ENCODE data around the gene NDST1. TPM values are rescaled to one million over a fixed set of nuclear protein-coding genes. Genes with fewer than 3 reads are reported as not detected.

Gene NDST1
- polyA plus RNA-seq, 4 donors = 7.4 to 44.5 (median 21.0) TPM

DNA sequence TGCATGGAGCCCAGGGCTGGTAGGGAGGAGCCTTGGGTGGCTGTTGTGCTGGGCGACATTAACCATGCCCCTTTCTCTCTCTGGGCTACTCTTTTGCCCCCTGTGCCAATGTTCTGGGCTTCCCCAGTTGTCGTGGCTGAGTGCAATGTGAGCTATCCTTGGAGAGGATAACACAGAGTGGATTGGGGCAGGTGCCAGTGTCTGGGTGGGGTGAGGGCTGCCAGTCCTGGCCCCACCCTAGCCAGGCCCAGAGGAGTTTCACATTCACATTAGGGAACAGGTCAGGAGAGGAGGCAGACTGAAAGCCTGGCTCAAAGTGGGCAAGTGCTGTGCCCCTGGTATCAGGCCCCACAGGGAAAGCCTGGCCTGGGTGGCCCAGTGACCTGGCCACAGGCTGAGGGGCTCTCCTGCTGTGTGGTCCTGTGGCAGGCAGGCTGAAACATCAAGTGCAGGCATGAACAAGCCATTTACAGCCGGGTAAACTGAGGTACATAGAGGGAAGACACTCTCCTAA, 7.5 kb upstream of the NDST1 start:
- DNase-seq = peak in 1 of 2 donors; percentile 47
- Histone ChIP-seq H3K27me3 (ENCODE audit: control insufficient read depth in 3 of 3, insufficient read depth in 3 of 3, low read length in 3 of 3) (no peaks in the 10 kb centered on the region), H3K36me3 (ENCODE audit: control insufficient read depth in 3 of 3, insufficient read depth in 2 of 3, low read depth in 1 of 3, low read length in 3 of 3) (peaks cover 0 to 78% (median 0%) of the 10 kb centered on the region in 3 donors), H3K27ac (ENCODE audit: low read depth in 1 of 3, low read length in 2 of 3) (no peak overlapping the region), H3K4me1 (ENCODE audit: control insufficient read depth in 3 of 3, insufficient read depth in 2 of 3, low read depth in 1 of 3, low read length in 2 of 3) (peaks cover 12 to 39% (median 25%) of the 10 kb centered on the region in 3 donors), H3K4me3 (ENCODE audit: low read depth in 1 of 3, low read length in 3 of 3) (no peak overlapping the region), H3K9me3 (ENCODE audit: control insufficient read depth in 2 of 2, insufficient read depth in 1 of 2, low read depth in 1 of 2, low read length in 1 of 2) (no peaks in the 10 kb centered on the region)
- WGBS, 3 donors = 46 to 51% (median 50%) methylated on average over 3 of the region's 3 CpGs
- no peak for FAIRE-seq

DNA sequence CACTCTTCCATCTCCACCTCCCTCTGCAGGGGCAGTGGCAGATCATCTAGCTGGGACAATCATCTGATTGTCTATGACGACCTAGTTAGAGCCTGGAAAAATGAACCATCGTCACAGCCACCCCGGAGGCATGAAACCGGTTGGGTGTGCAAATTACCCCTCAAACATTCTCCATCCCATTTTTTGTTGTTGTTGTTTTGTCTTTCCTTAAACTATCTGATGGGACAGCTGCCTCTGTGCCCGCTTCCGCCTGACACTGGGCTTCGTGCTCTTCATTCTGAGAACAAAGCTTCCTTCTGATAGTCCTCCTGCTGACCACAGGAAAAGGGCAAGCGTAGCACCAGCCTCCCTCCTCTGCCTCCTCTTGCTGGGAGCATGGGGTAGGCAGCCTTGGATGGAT, 7.0 kb upstream of the NDST1 start:
- no peak for DNase-seq
- Histone ChIP-seq H3K9me3 (ENCODE audit: control insufficient read depth in 2 of 2, insufficient read depth in 1 of 2, low read depth in 1 of 2, low read length in 1 of 2) (no peaks in the 10 kb centered on the region), H3K4me1 (ENCODE audit: control insufficient read depth in 3 of 3, insufficient read depth in 2 of 3, low read depth in 1 of 3, low read length in 2 of 3) (peaks cover 12 to 39% (median 25%) of the 10 kb centered on the region in 3 donors), H3K27ac (ENCODE audit: low read depth in 1 of 3, low read length in 2 of 3) (no peak overlapping the region), H3K4me3 (ENCODE audit: low read depth in 1 of 3, low read length in 3 of 3) (no peak overlapping the region), H3K36me3 (ENCODE audit: control insufficient read depth in 3 of 3, insufficient read depth in 2 of 3, low read depth in 1 of 3, low read length in 3 of 3) (peaks cover 0 to 80% (median 0%) of the 10 kb centered on the region in 3 donors), H3K27me3 (ENCODE audit: control insufficient read depth in 3 of 3, insufficient read depth in 3 of 3, low read length in 3 of 3) (no peaks in the 10 kb centered on the region)
- 77 to 86% (median 79%) methylated on average over 8 of the region's 8 CpGs for WGBS, 3 donors
- no peak for FAIRE-seq

DNA sequence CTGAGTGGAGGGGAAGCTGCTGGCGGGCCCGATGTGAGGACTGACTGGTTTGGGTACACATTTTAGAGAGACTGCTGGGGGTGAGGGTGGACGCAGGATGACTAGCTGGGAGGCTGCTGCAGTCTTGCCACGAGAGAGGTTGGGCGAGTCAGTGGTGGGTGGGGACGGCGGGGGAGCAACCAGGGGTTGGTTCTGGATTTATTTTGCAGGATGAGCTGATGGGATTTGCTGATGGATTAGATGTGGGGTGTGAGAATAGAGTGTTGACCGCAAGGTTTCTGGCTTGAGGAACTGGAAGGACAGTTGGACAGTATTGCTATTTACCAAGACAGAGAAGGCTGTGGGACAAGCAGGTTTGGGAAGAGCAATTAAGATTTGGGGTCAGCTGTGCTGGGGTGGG, 5.8 kb upstream of the NDST1 start:
- H3K9me3 ChIP-seq (ENCODE audit: control insufficient read depth in 2 of 2, insufficient read depth in 1 of 2, low read depth in 1 of 2, low read length in 1 of 2) = no peaks in the 10 kb centered on the region
- 75 to 83% (median 78%) methylated on average over 8 of the region's 8 CpGs for WGBS, 3 donors
- H3K36me3 ChIP-seq (ENCODE audit: control insufficient read depth in 3 of 3, insufficient read depth in 2 of 3, low read depth in 1 of 3, low read length in 3 of 3) = peaks cover 0 to 80% (median 0%) of the 10 kb centered on the region in 3 donors
- no peak for FAIRE-seq
- H3K27me3 ChIP-seq (ENCODE audit: control insufficient read depth in 3 of 3, insufficient read depth in 3 of 3, low read length in 3 of 3) = no peaks in the 10 kb centered on the region
- H3K4me1 ChIP-seq (ENCODE audit: control insufficient read depth in 3 of 3, insufficient read depth in 2 of 3, low read depth in 1 of 3, low read length in 2 of 3) = peaks cover 12 to 41% (median 31%) of the 10 kb centered on the region in 3 donors
- H3K27ac ChIP-seq (ENCODE audit: low read depth in 1 of 3, low read length in 2 of 3) = no peak overlapping the region
- no peak overlapping the region for H3K4me3 ChIP-seq (ENCODE audit: low read depth in 1 of 3, low read length in 3 of 3)
- no peak for DNase-seq

DNA sequence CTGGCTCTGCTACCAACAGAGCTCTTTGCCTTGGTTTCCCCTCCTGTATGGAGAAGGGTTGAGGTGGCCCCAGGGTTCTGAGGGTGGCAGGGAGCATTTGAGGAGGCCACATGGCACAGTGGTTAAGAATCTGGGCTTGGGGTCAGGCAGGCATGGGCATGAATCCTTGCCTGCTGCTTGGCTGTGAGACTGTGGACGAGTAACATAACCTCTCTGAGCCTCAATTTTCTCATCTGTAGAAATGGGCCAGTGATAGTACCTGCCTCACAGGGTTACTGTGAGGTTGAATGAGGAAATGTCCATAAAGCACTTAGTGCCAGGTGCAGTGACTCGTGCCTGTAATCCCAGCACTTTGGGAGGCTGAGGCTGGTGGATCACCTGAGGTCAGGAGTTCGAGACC, 5.1 kb upstream of the NDST1 start:
- DNase-seq (no peak), FAIRE-seq (no peak)
- Histone ChIP-seq H3K36me3 (ENCODE audit: control insufficient read depth in 3 of 3, insufficient read depth in 2 of 3, low read depth in 1 of 3, low read length in 3 of 3) (peaks cover 0 to 79% (median 0%) of the 10 kb centered on the region in 3 donors), H3K27ac (ENCODE audit: low read depth in 1 of 3, low read length in 2 of 3) (no peak overlapping the region), H3K27me3 (ENCODE audit: control insufficient read depth in 3 of 3, insufficient read depth in 3 of 3, low read length in 3 of 3) (no peaks in the 10 kb centered on the region), H3K4me3 (ENCODE audit: low read depth in 1 of 3, low read length in 3 of 3) (no peak overlapping the region), H3K4me1 (ENCODE audit: control insufficient read depth in 3 of 3, insufficient read depth in 2 of 3, low read depth in 1 of 3, low read length in 2 of 3) (peaks cover 15 to 41% (median 37%) of the 10 kb centered on the region in 3 donors), H3K9me3 (ENCODE audit: control insufficient read depth in 2 of 2, insufficient read depth in 1 of 2, low read depth in 1 of 2, low read length in 1 of 2) (no peaks in the 10 kb centered on the region)
- WGBS, 3 donors = 65 to 93% (median 88%) methylated on average over 3 of the region's 3 CpGs

DNA sequence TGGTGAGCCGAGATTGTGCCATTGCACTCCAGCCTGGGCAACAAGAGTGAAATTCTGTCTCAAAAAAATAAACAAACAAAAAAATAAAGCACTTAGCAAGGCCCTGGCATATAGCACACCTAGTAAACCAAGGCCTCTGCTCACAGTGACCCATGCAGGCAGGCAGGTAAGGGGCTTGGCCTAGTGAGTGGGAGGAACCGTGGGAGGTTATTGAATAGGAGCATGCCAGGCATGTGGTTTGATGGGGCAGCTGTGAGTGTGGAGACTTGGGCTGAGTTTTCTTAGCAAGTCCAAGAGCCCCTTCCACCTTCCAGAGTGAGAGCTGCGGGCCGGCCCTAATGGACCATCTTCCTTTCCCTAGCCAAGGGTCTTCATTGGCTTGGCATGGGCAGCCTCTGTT, 4.5 kb upstream of the NDST1 start:
- DNase-seq = no peak
- H3K27me3 ChIP-seq (ENCODE audit: control insufficient read depth in 3 of 3, insufficient read depth in 3 of 3, low read length in 3 of 3) = no peaks in the 10 kb centered on the region
- 84 to 95% (median 89%) methylated on average over 4 of the region's 4 CpGs for WGBS, 3 donors
- H3K36me3 ChIP-seq (ENCODE audit: control insufficient read depth in 3 of 3, insufficient read depth in 2 of 3, low read depth in 1 of 3, low read length in 3 of 3) = peaks cover 0 to 79% (median 0%) of the 10 kb centered on the region in 3 donors
- peak overlapping the region in 2 of 3 donors; percentile 45 to 70 for H3K27ac ChIP-seq (ENCODE audit: low read depth in 1 of 3, low read length in 2 of 3)
- H3K9me3 ChIP-seq (ENCODE audit: control insufficient read depth in 2 of 2, insufficient read depth in 1 of 2, low read depth in 1 of 2, low read length in 1 of 2) = no peaks in the 10 kb centered on the region
- FAIRE-seq = no peak
- H3K4me3 ChIP-seq (ENCODE audit: low read depth in 1 of 3, low read length in 3 of 3) = no peak overlapping the region
- H3K4me1 ChIP-seq (ENCODE audit: control insufficient read depth in 3 of 3, insufficient read depth in 2 of 3, low read depth in 1 of 3, low read length in 2 of 3) = peaks cover 20 to 43% (median 35%) of the 10 kb centered on the region in 3 donors

DNA sequence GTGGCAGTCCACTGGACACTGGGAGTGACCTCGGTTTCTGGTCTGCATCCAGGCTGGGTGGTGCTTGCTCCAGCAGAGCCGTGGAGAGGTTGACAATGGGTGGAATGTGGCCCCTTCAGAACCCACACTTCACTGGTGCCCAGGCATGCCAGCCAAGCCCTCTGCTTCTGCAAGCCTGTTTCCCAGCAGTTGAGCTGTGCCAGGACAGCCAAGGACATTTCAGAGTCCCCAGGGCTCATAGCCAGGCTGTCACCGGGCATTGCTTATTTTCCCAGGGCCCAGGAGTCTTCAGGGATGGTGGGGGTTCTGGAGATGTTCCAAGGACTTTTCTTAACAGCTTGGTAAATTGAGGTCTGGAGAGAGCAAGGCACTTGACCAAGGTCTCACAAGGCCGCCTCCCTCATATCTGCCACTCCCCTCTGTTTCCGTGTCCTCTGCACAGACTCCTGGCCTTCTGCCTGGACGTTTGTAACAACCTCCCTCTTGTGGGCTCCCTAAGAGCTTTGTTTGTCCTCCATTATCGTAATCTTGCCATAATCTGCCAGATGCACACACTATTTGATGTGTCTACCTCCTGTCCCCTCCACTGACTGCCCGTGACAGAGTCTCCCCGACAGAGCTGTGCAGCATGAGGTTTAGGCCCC, 3.8 kb upstream of the NDST1 start:
- Histone ChIP-seq H3K27ac (ENCODE audit: low read depth in 1 of 3, low read length in 2 of 3) (peak overlapping the region in 2 of 3 donors; percentile 45 to 70), H3K36me3 (ENCODE audit: control insufficient read depth in 3 of 3, insufficient read depth in 2 of 3, low read depth in 1 of 3, low read length in 3 of 3) (peaks cover 0 to 79% (median 0%) of the 10 kb centered on the region in 3 donors), H3K4me1 (ENCODE audit: control insufficient read depth in 3 of 3, insufficient read depth in 2 of 3, low read depth in 1 of 3, low read length in 2 of 3) (peaks cover 20 to 44% (median 35%) of the 10 kb centered on the region in 3 donors), H3K4me3 (ENCODE audit: low read depth in 1 of 3, low read length in 3 of 3) (no peak overlapping the region), H3K9me3 (ENCODE audit: control insufficient read depth in 2 of 2, insufficient read depth in 1 of 2, low read depth in 1 of 2, low read length in 1 of 2) (no peaks in the 10 kb centered on the region), H3K27me3 (ENCODE audit: control insufficient read depth in 3 of 3, insufficient read depth in 3 of 3, low read length in 3 of 3) (no peaks in the 10 kb centered on the region)
- WGBS, 3 donors = 21 to 33% (median 21%) methylated on average over 9 of the region's 9 CpGs
- no peak for FAIRE-seq
- peak in 1 of 2 donors; percentile 79 for DNase-seq

DNA sequence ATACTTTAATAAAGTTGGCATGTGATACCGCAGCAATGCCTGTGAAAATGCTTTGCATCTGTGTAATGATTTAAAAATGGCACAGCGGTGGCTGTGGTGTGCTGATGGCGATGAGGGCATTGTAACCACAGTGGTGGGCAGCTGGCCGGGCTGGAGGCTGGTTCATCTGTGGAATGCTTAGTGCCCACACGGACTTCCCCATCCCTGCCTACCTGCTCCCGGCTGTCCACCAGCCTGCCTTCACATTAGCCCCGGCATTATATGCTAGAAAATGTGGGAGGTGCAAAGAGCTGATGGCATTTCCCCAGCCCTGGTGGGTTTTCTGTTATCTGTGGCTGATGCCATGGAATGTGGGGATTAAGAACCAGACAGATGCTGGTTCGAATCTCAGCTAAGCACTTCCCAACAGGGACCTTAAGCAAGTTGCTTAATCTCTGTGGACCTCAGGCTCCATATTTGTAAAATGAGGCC, 2.9 kb upstream of the NDST1 start:
- no peaks in the 10 kb centered on the region for H3K27me3 ChIP-seq (ENCODE audit: control insufficient read depth in 3 of 3, insufficient read depth in 3 of 3, low read length in 3 of 3)
- peak overlapping the region in 1 of 3 donors; percentile 27 for H3K27ac ChIP-seq (ENCODE audit: low read depth in 1 of 3, low read length in 2 of 3)
- WGBS, 3 donors = 88 to 93% (median 88%) methylated on average over 8 of the region's 8 CpGs
- peaks cover 0 to 74% (median 0%) of the 10 kb centered on the region in 3 donors for H3K36me3 ChIP-seq (ENCODE audit: control insufficient read depth in 3 of 3, insufficient read depth in 2 of 3, low read depth in 1 of 3, low read length in 3 of 3)
- H3K4me1 ChIP-seq (ENCODE audit: control insufficient read depth in 3 of 3, insufficient read depth in 2 of 3, low read depth in 1 of 3, low read length in 2 of 3) = peaks cover 22 to 48% (median 28%) of the 10 kb centered on the region in 3 donors
- no peak for DNase-seq
- no peak overlapping the region for H3K4me3 ChIP-seq (ENCODE audit: low read depth in 1 of 3, low read length in 3 of 3)
- no peaks in the 10 kb centered on the region for H3K9me3 ChIP-seq (ENCODE audit: control insufficient read depth in 2 of 2, insufficient read depth in 1 of 2, low read depth in 1 of 2, low read length in 1 of 2)
- no peak for FAIRE-seq

DNA sequence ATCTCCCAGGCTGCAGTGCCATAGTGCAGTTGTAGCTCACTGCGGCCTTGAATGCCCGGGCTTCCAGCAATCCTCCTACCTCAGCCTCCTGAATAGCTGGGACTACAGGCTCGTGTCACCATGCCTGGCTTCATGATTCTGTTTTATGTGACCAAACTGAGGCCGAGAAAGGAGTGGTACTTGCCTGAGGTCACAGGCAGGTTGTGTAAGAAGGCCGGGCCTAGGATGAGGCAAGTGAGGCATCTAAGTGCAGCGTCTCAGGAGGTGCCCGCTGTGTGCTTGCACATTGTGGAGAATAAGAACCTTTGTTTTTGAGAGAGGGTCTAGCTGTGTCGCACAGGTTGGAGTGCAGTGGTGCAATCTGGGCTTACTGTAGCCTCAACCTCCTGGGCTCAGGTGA, 2.1 kb upstream of the NDST1 start:
- WGBS, 3 donors = 92 to 94% (median 92%) methylated on average over 8 of the region's 8 CpGs
- Histone ChIP-seq H3K4me1 (ENCODE audit: control insufficient read depth in 3 of 3, insufficient read depth in 2 of 3, low read depth in 1 of 3, low read length in 2 of 3) (peaks cover 20 to 52% (median 27%) of the 10 kb centered on the region in 3 donors), H3K36me3 (ENCODE audit: control insufficient read depth in 3 of 3, insufficient read depth in 2 of 3, low read depth in 1 of 3, low read length in 3 of 3) (peaks cover 0 to 67% (median 0%) of the 10 kb centered on the region in 3 donors), H3K9me3 (ENCODE audit: control insufficient read depth in 2 of 2, insufficient read depth in 1 of 2, low read depth in 1 of 2, low read length in 1 of 2) (no peaks in the 10 kb centered on the region), H3K27me3 (ENCODE audit: control insufficient read depth in 3 of 3, insufficient read depth in 3 of 3, low read length in 3 of 3) (no peaks in the 10 kb centered on the region), H3K4me3 (ENCODE audit: low read depth in 1 of 3, low read length in 3 of 3) (no peak overlapping the region), H3K27ac (ENCODE audit: low read depth in 1 of 3, low read length in 2 of 3) (no peak overlapping the region)
- FAIRE-seq = no peak
- DNase-seq = no peak
